ENCODE results near the gene SAMM50.

The SAMM50 gene

GRCh38 chr22:43955040-43955882, at the start of gene SAMM50:
TSS of gene SAMM50 (plus strand) at chr22:43955442. CDS start at chr22:43955578, 136 bp downstream.
- Mint-ChIP-seq H3K4me1 (peaks cover 46% of the 10 kb centered on the region), H3K36me3 (peaks cover 3% of the 10 kb centered on the region), H3K27me3 (no peaks in the 10 kb centered on the region), H3K4me3 (peak within 1 kb of the TSS; percentile 94), H3K27ac (peak within 1 kb of the TSS; percentile 92), H3K9me3 (no peaks in the 10 kb centered on the region)

- Mint-ChIP-seq H3K27me3 (peaks cover 3% of the 10 kb centered on the region), H3K36me3 (no peaks in the 10 kb centered on the region), H3K4me1 (no peaks in the 10 kb centered on the region), H3K9me3 (no peaks in the 10 kb centered on the region), H3K27ac (no peak overlapping the region), H3K4me3 (no peak overlapping the region)
These were observed 49.6 kb upstream of the SAMM50 start for GRCh38 chr22:43905681-43906080.

GRCh38 chr22:43909708-43910107, 45.5 kb upstream of the SAMM50 start:
- Mint-ChIP-seq H3K27ac (no peak overlapping the region), H3K27me3 (peaks cover 1% of the 10 kb centered on the region), H3K4me1 (no peaks in the 10 kb centered on the region), H3K9me3 (no peaks in the 10 kb centered on the region), H3K4me3 (no peak overlapping the region), H3K36me3 (no peaks in the 10 kb centered on the region)

GRCh38 chr22:43910178-43910695, 45.0 kb upstream of the SAMM50 start:
- H3K4me1 Mint-ChIP-seq = no peaks in the 10 kb centered on the region
- H3K4me3 Mint-ChIP-seq = no peak overlapping the region

GRCh38 chr22:43911351-43911750, 43.9 kb upstream of the SAMM50 start:
- Mint-ChIP-seq H3K9me3 (no peaks in the 10 kb centered on the region), H3K4me3 (no peak overlapping the region), H3K27me3 (peaks cover 1% of the 10 kb centered on the region), H3K27ac (no peak overlapping the region), H3K36me3 (no peaks in the 10 kb centered on the region), H3K4me1 (no peaks in the 10 kb centered on the region)

More at GRCh38 chr22:43910178-43910695, 45.0 kb upstream of the SAMM50 start:
- Mint-ChIP-seq H3K27ac (no peak overlapping the region), H3K27me3 (peaks cover 1% of the 10 kb centered on the region), H3K9me3 (no peaks in the 10 kb centered on the region), H3K36me3 (no peaks in the 10 kb centered on the region)

- H3K27ac Mint-ChIP-seq = no peak overlapping the region
- peaks cover 7% of the 10 kb centered on the region for H3K27me3 Mint-ChIP-seq
- H3K9me3 Mint-ChIP-seq = no peaks in the 10 kb centered on the region
- no peaks in the 10 kb centered on the region for H3K36me3 Mint-ChIP-seq
- no peak overlapping the region for H3K4me3 Mint-ChIP-seq
- no peaks in the 10 kb centered on the region for H3K4me1 Mint-ChIP-seq
These were observed 37.7 kb upstream of the SAMM50 start for GRCh38 chr22:43917521-43917920.

- H3K9me3 Mint-ChIP-seq = no peaks in the 10 kb centered on the region
These were observed 35.9 kb upstream of the SAMM50 start for GRCh38 chr22:43919106-43919973.

GRCh38 chr22:43921370-43921769, 33.9 kb upstream of the SAMM50 start:
- peaks cover 6% of the 10 kb centered on the region for H3K27me3 Mint-ChIP-seq

More at GRCh38 chr22:43919106-43919973, 35.9 kb upstream of the SAMM50 start:
- H3K4me1 Mint-ChIP-seq = peaks cover 4% of the 10 kb centered on the region
- H3K36me3 Mint-ChIP-seq = no peaks in the 10 kb centered on the region
- H3K27ac Mint-ChIP-seq = no peak overlapping the region
- H3K27me3 Mint-ChIP-seq = peaks cover 6% of the 10 kb centered on the region
- no peak overlapping the region for H3K4me3 Mint-ChIP-seq

GRCh38 chr22:43922123-43922522, 33.1 kb upstream of the SAMM50 start:
- no peak overlapping the region for H3K4me3 Mint-ChIP-seq
- H3K27me3 Mint-ChIP-seq = peaks cover 4% of the 10 kb centered on the region
- peaks cover 4% of the 10 kb centered on the region for H3K4me1 Mint-ChIP-seq
- no peaks in the 10 kb centered on the region for H3K9me3 Mint-ChIP-seq
- no peak overlapping the region for H3K27ac Mint-ChIP-seq
- H3K36me3 Mint-ChIP-seq = no peaks in the 10 kb centered on the region

More at GRCh38 chr22:43921370-43921769, 33.9 kb upstream of the SAMM50 start:
- H3K4me3 Mint-ChIP-seq = no peak overlapping the region
- peaks cover 4% of the 10 kb centered on the region for H3K4me1 Mint-ChIP-seq
- H3K36me3 Mint-ChIP-seq = no peaks in the 10 kb centered on the region
- no peak overlapping the region for H3K27ac Mint-ChIP-seq
- H3K9me3 Mint-ChIP-seq = no peaks in the 10 kb centered on the region

- Mint-ChIP-seq H3K4me1 (peaks cover 4% of the 10 kb centered on the region), H3K27me3 (peaks cover 3% of the 10 kb centered on the region), H3K9me3 (no peaks in the 10 kb centered on the region), H3K36me3 (no peaks in the 10 kb centered on the region), H3K4me3 (peak overlapping the region; percentile 89), H3K27ac (peak overlapping the region; percentile 62)
These were observed 32.1 kb upstream of the SAMM50 start for GRCh38 chr22:43923191-43923590.

GRCh38 chr22:43923631-43924464, 31.4 kb upstream of the SAMM50 start, which contains the start of gene PNPLA3:
TSS of gene PNPLA3 (plus strand) at chr22:43923805. CDS start at chr22:43923912, 107 bp downstream.
- Mint-ChIP-seq H3K9me3 (no peaks in the 10 kb centered on the region), H3K36me3 (no peaks in the 10 kb centered on the region), H3K27me3 (peaks cover 3% of the 10 kb centered on the region), H3K4me3 (peak within 1 kb of the TSS; percentile 89), H3K27ac (peak within 1 kb of the TSS; percentile 62), H3K4me1 (peaks cover 4% of the 10 kb centered on the region)

- Mint-ChIP-seq H3K36me3 (no peaks in the 10 kb centered on the region), H3K27ac (no peak overlapping the region), H3K4me3 (peak overlapping the region; percentile 78), H3K27me3 (peaks cover 3% of the 10 kb centered on the region), H3K9me3 (no peaks in the 10 kb centered on the region), H3K4me1 (peaks cover 4% of the 10 kb centered on the region)
These were observed 30.4 kb upstream of the SAMM50 start for GRCh38 chr22:43924877-43925276.

GRCh38 chr22:43925433-43926348, 29.6 kb upstream of the SAMM50 start:
- Mint-ChIP-seq H3K4me1 (peaks cover 4% of the 10 kb centered on the region), H3K9me3 (no peaks in the 10 kb centered on the region), H3K36me3 (no peaks in the 10 kb centered on the region), H3K27ac (no peak overlapping the region), H3K4me3 (peak overlapping the region; percentile 62), H3K27me3 (peaks cover 3% of the 10 kb centered on the region)

GRCh38 chr22:43926349-43926710, 28.9 kb upstream of the SAMM50 start:
- H3K27me3 Mint-ChIP-seq = peaks cover 1% of the 10 kb centered on the region

More at GRCh38 chr22:43926349-43926710, 28.9 kb upstream of the SAMM50 start:
- no peak overlapping the region for H3K27ac Mint-ChIP-seq
- no peaks in the 10 kb centered on the region for H3K36me3 Mint-ChIP-seq
- peaks cover 4% of the 10 kb centered on the region for H3K4me1 Mint-ChIP-seq
- H3K4me3 Mint-ChIP-seq = no peak overlapping the region
- no peaks in the 10 kb centered on the region for H3K9me3 Mint-ChIP-seq

Data from activated naive CD4-positive, alpha-beta T cell treated with anti-CD3 and anti-CD28 coated beads, Interleukin-2, amount 50 U/mL, for 24 hours (primary cell).